HepG2 (cell line): ENCODE results near the gene MREG. TPM values are rescaled to one million over a fixed set of nuclear protein-coding genes. Genes with fewer than 3 reads are reported as not detected.

Experiments
- ATAC-seq: fragments of 200-7000 bp; cut with Tn5 transposase; 3 replicates; pipeline ENCODE4 v1.9.1; 2020; ENCODE audit warnings: mild to moderate bottlenecking, moderate library complexity
- BruUV-seq: library from RNA; stranded (reverse); fragments of 400-500 nt; replicated peaks from 2 replicates; lab custom pipeline; 2021; lab: Mats Ljungman, UMichigan
- CTCF ChIA-PET: fragments of 300-600 bp; formaldehyde crosslinking; extraction: SDS; loops from one replicate; lab custom pipeline; 2021; ENCODE audit warnings: low total read pairs, inconsistent platforms, low intra/inter-chr PET ratio; lab: Yijun Ruan, JAX
- POLR2A ChIA-PET: fragments of 350-600 bp; sonication (Branson Sonifier 250); formaldehyde crosslinking; loops from one replicate; lab custom pipeline; 2020; ENCODE audit warnings: antibody characterized with exemption, inconsistent platforms; lab: Yijun Ruan, JAX
- DNase-seq: peaks from one replicate; pipeline ENCODE4 v3.0.0-alpha.2; 2015; ENCODE audit warnings: low spot score
- FAIRE-seq: peaks from 3 replicates; lab custom pipeline; 2011; peaks lifted over from hg19 to GRCh38; lab: Jason Lieb, UNC
- H2AFZ ChIP-seq: one replicate; pipeline ENCODE4 v1.6.1; 2011; ENCODE audit warnings: low read length, inconsistent platforms
- H3K27ac ChIP-seq: fragments of 300-600 bp; 3 replicates; pipeline ENCODE4 v1.8.0; 2011; ENCODE audit warnings: mixed run types, mild to moderate bottlenecking, mixed read lengths, low read length, inconsistent platforms; ENCODE audit not compliant: insufficient read depth; ENCODE audit errors: extremely low read length
- H3K27me3 ChIP-seq, 2 experiments: fragments of 200-600 bp in 1 of 2; 2 replicates in 1 of 2; 3 replicates in 1 of 2; pipeline versions ENCODE4 v1.6.0 to v1.8.0; 2011; ENCODE audit warnings: low read length in 2 of 2, mild to moderate bottlenecking in 2 of 2, moderate library complexity in 2 of 2, inconsistent platforms in 1 of 2; ENCODE audit not compliant: insufficient read depth in 2 of 2, control insufficient read depth in 1 of 2
- H3K36me3 ChIP-seq, 2 experiments: fragments of 200-600 bp in 1 of 2; replicated peaks in 1 of 2; 2 replicates in 1 of 2; 3 replicates in 1 of 2; pipeline versions ENCODE4 v1.5.1 to v1.8.0; 2011; ENCODE audit warnings: low read length in 2 of 2, inconsistent platforms in 1 of 2; ENCODE audit not compliant: insufficient read depth in 2 of 2, control insufficient read depth in 1 of 2
- H3K4me1 ChIP-seq: 2 replicates; pipeline ENCODE4 v1.5.1; 2012; ENCODE audit warnings: low read length, inconsistent platforms; ENCODE audit not compliant: insufficient read depth
- H3K4me2 ChIP-seq: 2 replicates; pipeline ENCODE4 v1.6.0; 2011; ENCODE audit warnings: low read depth, low read length, inconsistent platforms
- H3K4me3 ChIP-seq, 3 experiments: fragments of 200-600 bp in 1 of 3; sonication (generic), shearing (Covaris generic) in 1 of 3; replicated peaks in 1 of 3; 2 replicates each; pipeline ENCODE4 v1.5.1; 2011 to 2016; ENCODE audit warnings: low read length in 3 of 3, inconsistent platforms in 2 of 3, low read depth in 2 of 3, mild to moderate bottlenecking in 2 of 3, control low read depth in 1 of 3, mixed read lengths in 1 of 3; ENCODE audit not compliant: insufficient read depth in 1 of 3
- H3K79me2 ChIP-seq: one replicate; pipeline ENCODE4 v1.6.1; 2011; ENCODE audit warnings: low read length, inconsistent platforms; ENCODE audit not compliant: insufficient read depth
- H3K9ac ChIP-seq: 2 replicates; pipeline ENCODE4 v1.6.0; 2011; ENCODE audit warnings: mild to moderate bottlenecking, low read depth, low read length, inconsistent platforms; ENCODE audit not compliant: insufficient read depth
- H3K9me3 ChIP-seq: 2 replicates; pipeline ENCODE4 v1.5.1; 2012; ENCODE audit warnings: mild to moderate bottlenecking, low read length
- H4K20me1 ChIP-seq: 2 replicates; pipeline ENCODE4 v1.6.0; 2011; ENCODE audit warnings: inconsistent platforms, mild to moderate bottlenecking, low read length, moderate library complexity; ENCODE audit not compliant: insufficient read depth
- HMG20B ChIP-seq: conservative IDR thresholded peaks from 2 replicates; pipeline ENCODE4 v1.6.1; 2016; ENCODE audit warnings: missing genetic modification reagents, missing compliant biosample characterization
- MIER2 ChIP-seq: IDR thresholded peaks from 2 replicates; pipeline ENCODE4 v1.6.1; 2016; ENCODE audit warnings: missing biosample characterization, missing genetic modification reagents
- PHF8 ChIP-seq: sonication (generic); formaldehyde crosslinking; IDR thresholded peaks from 2 replicates; pipeline ENCODE4 v1.5.0; 2020; ENCODE audit warnings: missing genetic modification reagents
- PLRG1 ChIP-seq: fragments of 450-650 bp; conservative IDR thresholded peaks from 2 replicates; pipeline ENCODE4 v1.6.1; 2016
- SOX13 ChIP-seq, 3 experiments: fragments of 450-650 bp in 1 of 3; sonication (generic) in 1 of 3; formaldehyde crosslinking in 1 of 3; IDR thresholded peaks in 2 of 3; conservative IDR thresholded peaks in 1 of 3; 2 replicates each; pipeline versions ENCODE4 v1.5.0 to v1.6.1; 2016 to 2020; ENCODE audit warnings: antibody characterized with exemption in 1 of 3, mild to moderate bottlenecking in 1 of 3, missing compliant biosample characterization in 1 of 3, missing genetic modification reagents in 1 of 3, moderate library complexity in 1 of 3
- TBX3 ChIP-seq: fragments of 450-650 bp; IDR thresholded peaks from 2 replicates; pipeline ENCODE4 v1.6.1; 2017; ENCODE audit warnings: antibody characterized with exemption, mild to moderate bottlenecking, inconsistent platforms, borderline replicate concordance
- XRCC5 ChIP-seq: fragments of 200-400 bp; formaldehyde crosslinking; optimal IDR thresholded peaks from 2 replicates; pipeline ENCODE3; 2017; ENCODE audit warnings: mild to moderate bottlenecking, low read length
- ZBTB21 ChIP-seq: sonication (generic); formaldehyde crosslinking; IDR thresholded peaks from 2 replicates; pipeline ENCODE4 v1.4.0; 2020; ENCODE audit warnings: missing genetic modification reagents
- ZNF337 ChIP-seq: sonication (generic); formaldehyde crosslinking; IDR thresholded peaks from 2 replicates; pipeline ENCODE4 v1.5.1; 2020; ENCODE audit warnings: missing genetic modification reagents, low read depth, mild to moderate bottlenecking, borderline replicate concordance
- WGBS: methylation state at CpG from one replicate; pipeline ENCODE4 v1.1.6; 2017; ENCODE audit warnings: low lambda C conversion rate; 5-methylcytosine and 5-hydroxymethylcytosine counted together
- in situ Hi-C: cut with HindIII; loops from 2 replicates; pipeline ENCODE4 v1.10.0; 2017; ENCODE audit warnings: low pct_unique_long_range_greater_than_20kb; ENCODE audit not compliant: extremely low pct_ligation_motif_present
- intact Hi-C: fragments of 100-400 bp; cut with micrococcal nuclease; formaldehyde crosslinking; loops from one replicate; pipeline ENCODE4 v1.10.0; 2022; ENCODE audit not compliant: unreplicated experiment
- polyA plus RNA-seq, 8 experiments: library from polyadenylated mRNA; depleted of rRNA in 3 of 8; stranded (reverse) in 7 of 8; unstranded in 1 of 8; fragments of >200 nt; fragmentation: Illumina TruSeq in 4 of 8; extraction: Trizol in 4 of 8; gene quantifications; 2 replicates each; pipeline versions ENCODE4 v1.2.1 to v1.2.3, GENCODE V29; 2011 to 2016; ENCODE audit warnings: low read depth in 4 of 8, missing spikeins in 1 of 8, mixed read lengths in 1 of 8; ENCODE audit not compliant: insufficient read depth in 1 of 8
- total RNA-seq, 5 experiments: library from RNA; depleted of rRNA; stranded (reverse); fragments of >200 nt; fragmentation: Illumina TruSeq; extraction: Trizol; gene quantifications; 2 replicates each; pipeline ENCODE4 v1.2.3, GENCODE V29; 2016; ENCODE audit warnings: low read depth in 1 of 5
- TF ChIP-seq, protein P1 (sequence below): sonication (generic); formaldehyde crosslinking; IDR thresholded peaks from one replicate; pipeline ENCODE4 v1.5.1; 2020; ENCODE audit warnings: mild to moderate bottlenecking, missing genetic modification reagents; ENCODE audit errors: not compliant biosample characterization
- TF ChIP-seq, protein P2 (sequence below): sonication (generic); formaldehyde crosslinking; IDR thresholded peaks from 2 replicates; pipeline ENCODE4; 2020; ENCODE audit warnings: missing genetic modification reagents, mild to moderate bottlenecking, borderline replicate concordance
- TF ChIP-seq, protein P3 (sequence below): IDR thresholded peaks from 2 replicates; pipeline ENCODE4 v1.6.1; 2012; ENCODE audit warnings: inconsistent platforms

The MREG gene
- total and polyA plus RNA-seq, 2 of the 13 experiments (the other 11 are each of a cell fraction or from before 2014, with no cell fraction given) = 7.5 to 23.3 TPM

DNA sequence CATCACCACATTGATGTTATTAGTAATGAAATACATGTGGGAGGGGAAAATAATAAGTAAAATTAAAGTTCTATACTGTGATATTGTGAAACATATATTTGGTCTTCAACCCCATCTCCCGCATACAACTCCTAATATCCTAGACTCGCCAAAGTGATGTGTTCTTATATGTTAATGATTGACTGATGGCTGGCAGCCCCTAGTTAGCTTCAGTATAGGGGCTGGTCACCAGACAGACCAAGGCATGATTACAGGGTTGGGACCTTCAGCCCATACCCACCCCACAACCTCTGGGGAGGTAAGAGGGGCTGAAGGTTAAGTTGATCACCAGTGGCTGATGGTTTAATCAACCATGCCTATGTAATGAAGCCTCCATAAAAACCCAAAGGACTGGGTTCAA lies 28.1 kb upstream of the MREG start (continued):
- TF ChIP-seq, protein P1, sequence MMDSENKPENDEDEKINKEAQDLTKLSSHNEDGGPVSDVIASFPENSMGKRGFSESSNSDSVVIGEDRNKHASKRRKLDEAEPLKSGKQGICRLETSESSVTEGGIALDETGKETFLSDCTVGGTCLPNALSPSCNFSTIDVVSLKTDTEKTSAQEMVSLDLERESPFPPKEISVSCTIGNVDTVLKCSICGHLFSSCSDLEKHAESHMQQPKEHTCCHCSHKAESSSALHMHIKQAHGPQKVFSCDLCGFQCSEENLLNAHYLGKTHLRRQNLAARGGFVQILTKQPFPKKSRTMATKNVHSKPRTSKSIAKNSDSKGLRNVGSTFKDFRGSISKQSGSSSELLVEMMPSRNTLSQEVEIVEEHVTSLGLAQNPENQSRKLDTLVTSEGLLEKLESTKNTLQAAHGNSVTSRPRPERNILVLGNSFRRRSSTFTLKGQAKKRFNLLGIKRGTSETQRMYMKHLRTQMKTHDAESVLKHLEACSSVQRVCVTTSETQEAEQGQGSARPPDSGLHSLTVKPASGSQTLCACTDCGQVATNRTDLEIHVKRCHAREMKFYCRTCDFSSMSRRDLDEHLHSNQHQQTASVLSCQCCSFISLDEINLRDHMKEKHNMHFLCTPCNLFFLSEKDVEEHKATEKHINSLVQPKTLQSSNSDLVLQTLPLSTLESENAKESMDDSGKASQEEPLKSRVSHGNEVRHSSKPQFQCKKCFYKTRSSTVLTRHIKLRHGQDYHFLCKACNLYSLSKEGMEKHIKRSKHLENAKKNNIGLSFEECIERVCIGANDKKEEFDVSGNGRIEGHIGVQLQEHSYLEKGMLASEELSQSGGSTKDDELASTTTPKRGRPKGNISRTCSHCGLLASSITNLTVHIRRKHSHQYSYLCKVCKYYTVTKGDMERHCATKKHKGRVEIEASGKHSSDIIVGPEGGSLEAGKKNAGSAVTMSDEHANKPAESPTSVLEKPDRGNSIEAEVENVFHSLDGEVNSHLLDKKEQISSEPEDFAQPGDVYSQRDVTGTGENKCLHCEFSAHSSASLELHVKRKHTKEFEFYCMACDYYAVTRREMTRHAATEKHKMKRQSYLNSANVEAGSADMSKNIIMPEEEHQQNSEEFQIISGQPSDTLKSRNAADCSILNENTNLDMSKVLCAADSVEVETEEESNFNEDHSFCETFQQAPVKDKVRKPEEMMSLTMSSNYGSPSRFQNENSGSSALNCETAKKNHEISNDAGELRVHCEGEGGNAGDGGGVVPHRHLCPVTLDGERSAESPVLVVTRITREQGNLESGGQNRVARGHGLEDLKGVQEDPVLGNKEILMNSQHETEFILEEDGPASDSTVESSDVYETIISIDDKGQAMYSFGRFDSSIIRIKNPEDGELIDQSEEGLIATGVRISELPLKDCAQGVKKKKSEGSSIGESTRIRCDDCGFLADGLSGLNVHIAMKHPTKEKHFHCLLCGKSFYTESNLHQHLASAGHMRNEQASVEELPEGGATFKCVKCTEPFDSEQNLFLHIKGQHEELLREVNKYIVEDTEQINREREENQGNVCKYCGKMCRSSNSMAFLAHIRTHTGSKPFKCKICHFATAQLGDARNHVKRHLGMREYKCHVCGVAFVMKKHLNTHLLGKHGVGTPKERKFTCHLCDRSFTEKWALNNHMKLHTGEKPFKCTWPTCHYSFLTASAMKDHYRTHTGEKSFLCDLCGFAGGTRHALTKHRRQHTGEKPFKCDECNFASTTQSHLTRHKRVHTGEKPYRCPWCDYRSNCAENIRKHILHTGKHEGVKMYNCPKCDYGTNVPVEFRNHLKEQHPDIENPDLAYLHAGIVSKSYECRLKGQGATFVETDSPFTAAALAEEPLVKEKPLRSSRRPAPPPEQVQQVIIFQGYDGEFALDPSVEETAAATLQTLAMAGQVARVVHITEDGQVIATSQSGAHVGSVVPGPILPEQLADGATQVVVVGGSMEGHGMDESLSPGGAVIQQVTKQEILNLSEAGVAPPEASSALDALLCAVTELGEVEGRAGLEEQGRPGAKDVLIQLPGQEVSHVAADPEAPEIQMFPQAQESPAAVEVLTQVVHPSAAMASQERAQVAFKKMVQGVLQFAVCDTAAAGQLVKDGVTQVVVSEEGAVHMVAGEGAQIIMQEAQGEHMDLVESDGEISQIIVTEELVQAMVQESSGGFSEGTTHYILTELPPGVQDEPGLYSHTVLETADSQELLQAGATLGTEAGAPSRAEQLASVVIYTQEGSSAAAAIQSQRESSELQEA (CRISPR knock-in tag) = no peak
- TF ChIP-seq MIER2 (CRISPR knock-in tag) (no peak), HMG20B (CRISPR knock-in tag) (no peak), PLRG1 (no peak)

DNA sequence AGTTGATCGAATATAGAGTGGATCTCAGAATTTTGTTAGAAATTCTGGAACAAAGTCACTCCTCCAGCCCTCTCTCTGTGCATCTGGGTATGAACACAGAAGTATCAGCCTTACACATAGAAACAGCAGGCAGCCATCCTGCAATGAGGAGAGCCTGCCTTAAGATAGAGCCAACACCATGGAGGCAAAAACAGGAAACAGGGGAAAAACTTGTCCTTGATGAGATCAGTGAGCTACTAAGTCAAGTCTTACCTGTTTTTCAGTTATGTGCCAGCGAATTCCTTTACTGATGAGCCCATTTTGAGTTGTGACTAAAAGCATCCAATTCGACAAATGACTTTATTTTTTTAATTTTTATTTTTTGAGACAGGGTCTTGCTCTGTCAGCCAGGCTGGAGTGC lies 26.6 kb upstream of the MREG start:
- FAIRE-seq = no peak
- TF ChIP-seq XRCC5 (no peak), TBX3 (no peak), SOX13 (IDR thresholded peaks at IDR 0.05) (no peak), SOX13 (CRISPR knock-in tag; conservative IDR thresholded peaks at IDR 0.05 in 1 of 2, IDR thresholded peaks at IDR 0.05 in 1 of 2) (no peak), ZNF337 (CRISPR knock-in tag) (no peak), PHF8 (no peak), ZBTB21 (CRISPR knock-in tag) (no peak)
- TF ChIP-seq, protein P2, sequence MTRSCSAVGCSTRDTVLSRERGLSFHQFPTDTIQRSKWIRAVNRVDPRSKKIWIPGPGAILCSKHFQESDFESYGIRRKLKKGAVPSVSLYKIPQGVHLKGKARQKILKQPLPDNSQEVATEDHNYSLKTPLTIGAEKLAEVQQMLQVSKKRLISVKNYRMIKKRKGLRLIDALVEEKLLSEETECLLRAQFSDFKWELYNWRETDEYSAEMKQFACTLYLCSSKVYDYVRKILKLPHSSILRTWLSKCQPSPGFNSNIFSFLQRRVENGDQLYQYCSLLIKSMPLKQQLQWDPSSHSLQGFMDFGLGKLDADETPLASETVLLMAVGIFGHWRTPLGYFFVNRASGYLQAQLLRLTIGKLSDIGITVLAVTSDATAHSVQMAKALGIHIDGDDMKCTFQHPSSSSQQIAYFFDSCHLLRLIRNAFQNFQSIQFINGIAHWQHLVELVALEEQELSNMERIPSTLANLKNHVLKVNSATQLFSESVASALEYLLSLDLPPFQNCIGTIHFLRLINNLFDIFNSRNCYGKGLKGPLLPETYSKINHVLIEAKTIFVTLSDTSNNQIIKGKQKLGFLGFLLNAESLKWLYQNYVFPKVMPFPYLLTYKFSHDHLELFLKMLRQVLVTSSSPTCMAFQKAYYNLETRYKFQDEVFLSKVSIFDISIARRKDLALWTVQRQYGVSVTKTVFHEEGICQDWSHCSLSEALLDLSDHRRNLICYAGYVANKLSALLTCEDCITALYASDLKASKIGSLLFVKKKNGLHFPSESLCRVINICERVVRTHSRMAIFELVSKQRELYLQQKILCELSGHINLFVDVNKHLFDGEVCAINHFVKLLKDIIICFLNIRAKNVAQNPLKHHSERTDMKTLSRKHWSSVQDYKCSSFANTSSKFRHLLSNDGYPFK (CRISPR knock-in tag) = no peak
- TF ChIP-seq, protein P3, sequence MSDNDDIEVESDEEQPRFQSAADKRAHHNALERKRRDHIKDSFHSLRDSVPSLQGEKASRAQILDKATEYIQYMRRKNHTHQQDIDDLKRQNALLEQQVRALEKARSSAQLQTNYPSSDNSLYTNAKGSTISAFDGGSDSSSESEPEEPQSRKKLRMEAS = no peak

More for the DNA sequence above, 26.6 kb upstream of the MREG start:
- Histone ChIP-seq H3K9ac (no peak overlapping the region), H3K27me3 (no peaks in the 10 kb centered on the region), H3K4me1 (no peaks in the 10 kb centered on the region), H4K20me1 (peaks cover 3% of the 10 kb centered on the region; the same call in 1 of the 2 replicates), H2AFZ (no peak overlapping the region), H3K4me2 (no peak overlapping the region), H3K4me3 (no peak overlapping the region), H3K9me3 (no peaks in the 10 kb centered on the region), H3K27ac (no peak overlapping the region), H3K79me2 (no peaks in the 10 kb centered on the region), H3K36me3 (peaks cover 32 to 78% of the 10 kb centered on the region in 2 experiments)
- DNase-seq = no peak
- no peak for ATAC-seq
- ChIA-PET CTCF (no interaction called here), POLR2A (no interaction called here)
- intact Hi-C loops (no loop called here), in situ Hi-C loops (no loop called here)
- over 99% methylated on average over 3 of the region's 3 CpGs for WGBS
- no TSS peak for BruUV-seq
